ENCODE results near the gene MAST2. TPM values are rescaled to one million over a fixed set of nuclear protein-coding genes. Genes with fewer than 3 reads are reported as not detected.

Gene MAST2
- total and polyA plus RNA-seq, 2 of the 4 experiments (the other 2 are of a cell fraction): 14.2 to 41.0 TPM

GRCh38 chr1:45859221-45859620, 55.8 kb downstream of the MAST2 start:
- no peak overlapping the region for H3K4me2 ChIP-seq (ENCODE audit: low read depth, low read length)
- H2BK15ac ChIP-seq (ENCODE audit: low read depth, low read length): no peak overlapping the region
- H3K14ac ChIP-seq (replicated peaks; ENCODE audit: low read depth, low read length): no peak overlapping the region
- intact Hi-C loops (cut with micrococcal nuclease) (no loop called here), in situ Hi-C loops (cut with MboI; ENCODE audit: low sequenced_read_pairs) (no loop called here), dilution Hi-C loops (cut with HindIII; ENCODE audit: low sequenced_read_pairs, unreplicated experiment) (no loop called here)
- no peak overlapping the region for H4K5ac ChIP-seq (ENCODE audit: low read depth, low read length)
- POLR2A ChIA-PET (ENCODE audit: unreplicated experiment): no interaction called here
- no peaks in the 10 kb centered on the region for H3K27me3 ChIP-seq (ENCODE audit: control insufficient read depth, insufficient read depth, low read length)
- no peak overlapping the region for H3K4me3 ChIP-seq (ENCODE audit: insufficient read depth, low read depth, low read length)
- no peak overlapping the region for H2AK9ac ChIP-seq (replicated peaks; ENCODE audit: low read depth, low read length, poor library complexity)
- H2BK20ac ChIP-seq (ENCODE audit: low read depth, low read length): no peak overlapping the region
- ATAC-seq (ENCODE audit: low read depth): no peak
- H3K9ac ChIP-seq (ENCODE audit: low read depth, low read length): no peak overlapping the region
- H4K91ac ChIP-seq (ENCODE audit: insufficient read depth, low read depth, low read length): no peak overlapping the region
- H3K79me1 ChIP-seq (ENCODE audit: low read depth in 1 of 2, low read length in 2 of 2): peaks cover 22 to 54% of the 10 kb centered on the region in 2 experiments
- no TSS peak for BruUV-seq (replicated peaks)
- H4K8ac ChIP-seq (ENCODE audit: low read depth in 2 of 2, low read length in 2 of 2): no peak overlapping the region
- no peak overlapping the region for H2BK120ac ChIP-seq (ENCODE audit: low read depth, low read length)
- 100% methylated on average over 3 of the region's 3 CpGs; no CpG with 5 or more reads in 1 of the 2 experiments for WGBS, 2 experiments (ENCODE audit: extremely low coverage in 2 of 2, insufficient read length in 1 of 2)
- H3K4ac ChIP-seq (ENCODE audit: low read depth, low read length): no peak overlapping the region
- H3K56ac ChIP-seq (ENCODE audit: extremely low read depth, insufficient read depth, low read length): no peak overlapping the region
- no peak overlapping the region for H2AFZ ChIP-seq (replicated peaks; ENCODE audit: low read length, poor library complexity)
- H3K4me1 ChIP-seq (ENCODE audit: control insufficient read depth, insufficient read depth, low read length): peaks cover 8% of the 10 kb centered on the region; the same call in 1 of the 2 replicates
- no peak overlapping the region for H2AK5ac ChIP-seq (ENCODE audit: low read depth, low read length)
- no peaks in the 10 kb centered on the region for H3K36me3 ChIP-seq (ENCODE audit: control insufficient read depth, insufficient read depth, low read length)
- CTCF ChIA-PET: no interaction called here
- H2BK5ac ChIP-seq (ENCODE audit: low read depth, low read length, poor library complexity, severe bottlenecking): no peak overlapping the region
- H3K18ac ChIP-seq (ENCODE audit: low read depth, low read length): no peak overlapping the region
- no peak overlapping the region for H3K23ac ChIP-seq (ENCODE audit: low read depth, low read length)
- no peak for DNase-seq
- TF ChIP-seq POLR2A (IDR thresholded peaks at IDR 0.05; ENCODE audit: low read depth, low read length): no peak
- TF ChIP-seq MAFK (IDR thresholded peaks at IDR 0.05; ENCODE audit: low read depth, low read length): no peak
- no peak for TF ChIP-seq RCOR1 (IDR thresholded peaks at IDR 0.05; ENCODE audit: insufficient replicate concordance, low read length)
- no peak for TF ChIP-seq RFX5 (IDR thresholded peaks at IDR 0.05; ENCODE audit: low read depth, low read length)
- no peak for TF ChIP-seq SMC3 (IDR thresholded peaks at IDR 0.05; ENCODE audit: low read depth, low read length)
- TF ChIP-seq CEBPB (IDR thresholded peaks at IDR 0.05; ENCODE audit: low read depth, low read length): no peak
- no peak for TF ChIP-seq NFE2L2 (IDR thresholded peaks at IDR 0.05; ENCODE audit: low read depth, low read length)
- no peak for TF ChIP-seq MXI1 (IDR thresholded peaks at IDR 0.05; ENCODE audit: borderline replicate concordance, low read depth, low read length)
- no peak for TF ChIP-seq ELK1 (IDR thresholded peaks at IDR 0.05; ENCODE audit: borderline replicate concordance, low read depth, low read length)
- no peak for TF ChIP-seq BHLHE40 (IDR thresholded peaks at IDR 0.05; ENCODE audit: low read depth, low read length)
- no peak for TF ChIP-seq CHD1 (IDR thresholded peaks at IDR 0.05; ENCODE audit: low read depth, low read length)
- TF ChIP-seq FOS (IDR thresholded peaks at IDR 0.05; ENCODE audit: low read depth, low read length): no peak
- no peak for TF ChIP-seq RAD21 (IDR thresholded peaks at IDR 0.05; ENCODE audit: low read length)
- no peak for TF ChIP-seq MAZ (IDR thresholded peaks at IDR 0.05; ENCODE audit: borderline replicate concordance, low read depth, low read length)
- no peak for TF ChIP-seq USF2 (IDR thresholded peaks at IDR 0.05; ENCODE audit: low read depth, low read length)
- no peak for TF ChIP-seq CTCF (conservative IDR thresholded peaks at IDR 0.05; ENCODE audit: low read depth, low read length)
- H3K9me3 ChIP-seq (ENCODE audit: control insufficient read depth, insufficient read depth, low read length): no peaks in the 10 kb centered on the region
- no peak overlapping the region for H3K27ac ChIP-seq (ENCODE audit: insufficient read depth, low read length)
- H4K20me1 ChIP-seq (ENCODE audit: insufficient read depth, low read length): peaks cover 4% of the 10 kb centered on the region; the same call in 1 of the 2 replicates
- peaks cover 7% of the 10 kb centered on the region; the same call in 1 of the 2 replicates for H3K9me1 ChIP-seq (ENCODE audit: insufficient read depth, low read length)

Data from IMR-90 (cell line).